ENCODE measurements around the gene RPN2.

DNA sequence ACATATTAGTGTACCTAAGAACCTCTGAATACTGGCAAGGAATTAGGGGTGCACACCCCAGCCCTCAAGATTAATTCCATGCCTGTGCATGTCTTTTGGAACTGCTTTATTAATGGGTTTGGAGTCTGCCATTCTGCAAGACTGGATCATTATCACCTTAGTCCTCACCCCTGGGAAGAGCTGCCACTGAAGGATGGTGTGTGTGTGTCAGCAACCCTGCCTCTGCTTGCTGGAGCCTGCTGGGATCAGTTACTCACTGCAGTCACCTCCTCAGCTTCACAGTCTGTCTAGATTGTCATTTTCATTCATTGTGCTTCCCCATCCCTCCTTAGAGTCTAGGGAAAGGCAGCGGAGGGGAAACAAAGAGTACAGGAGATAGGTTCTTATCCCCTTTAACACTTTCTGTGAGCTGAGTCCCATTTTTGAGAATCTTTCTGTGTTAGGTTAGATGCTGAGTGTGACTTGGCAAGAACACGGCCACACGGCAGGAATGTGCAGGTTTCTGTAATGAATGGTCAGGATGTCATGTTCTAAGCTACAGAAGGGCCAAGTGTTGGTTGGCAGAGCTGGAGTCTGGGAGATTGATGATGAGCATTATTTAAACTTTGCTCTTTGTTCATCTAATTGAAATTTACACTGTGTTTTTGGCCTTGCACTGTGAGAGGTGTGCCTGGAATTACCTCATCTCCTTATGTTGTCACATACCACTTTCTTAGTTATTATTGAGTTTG is 61.4 kb downstream of the RPN2 start:
- TF ChIP-seq, protein P1, sequence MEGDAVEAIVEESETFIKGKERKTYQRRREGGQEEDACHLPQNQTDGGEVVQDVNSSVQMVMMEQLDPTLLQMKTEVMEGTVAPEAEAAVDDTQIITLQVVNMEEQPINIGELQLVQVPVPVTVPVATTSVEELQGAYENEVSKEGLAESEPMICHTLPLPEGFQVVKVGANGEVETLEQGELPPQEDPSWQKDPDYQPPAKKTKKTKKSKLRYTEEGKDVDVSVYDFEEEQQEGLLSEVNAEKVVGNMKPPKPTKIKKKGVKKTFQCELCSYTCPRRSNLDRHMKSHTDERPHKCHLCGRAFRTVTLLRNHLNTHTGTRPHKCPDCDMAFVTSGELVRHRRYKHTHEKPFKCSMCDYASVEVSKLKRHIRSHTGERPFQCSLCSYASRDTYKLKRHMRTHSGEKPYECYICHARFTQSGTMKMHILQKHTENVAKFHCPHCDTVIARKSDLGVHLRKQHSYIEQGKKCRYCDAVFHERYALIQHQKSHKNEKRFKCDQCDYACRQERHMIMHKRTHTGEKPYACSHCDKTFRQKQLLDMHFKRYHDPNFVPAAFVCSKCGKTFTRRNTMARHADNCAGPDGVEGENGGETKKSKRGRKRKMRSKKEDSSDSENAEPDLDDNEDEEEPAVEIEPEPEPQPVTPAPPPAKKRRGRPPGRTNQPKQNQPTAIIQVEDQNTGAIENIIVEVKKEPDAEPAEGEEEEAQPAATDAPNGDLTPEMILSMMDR (conservative IDR thresholded peaks at IDR 0.05 in 1 of 2, IDR thresholded peaks at IDR 0.05 in 1 of 2; ENCODE audit: low read depth in 1 of 2, low read length in 2 of 2), result no peak
- no peak for TF ChIP-seq EZH2 (IDR thresholded peaks at IDR 0.05; ENCODE audit: low read length, missing control alignments)

All from fibroblast of lung (primary cell).